Activated naive CD4-positive, alpha-beta T cell treated with anti-CD3 and anti-CD28 coated beads, Interleukin-2, amount 10 ng/mL, durations not matched to agents 7 days and 5 days (primary cell): ENCODE data around the gene PYCR2.

Source experiments
- CTCF ChIA-PET: fragments of 350-600 bp; sonication (Branson Sonifier 250); formaldehyde crosslinking; loops from one replicate; lab custom pipeline; 2021; ENCODE audit warnings: antibody characterized with exemption; lab: Charles Lee
- DNase-seq: peaks from one replicate; pipeline ENCODE4 v3.0.0-alpha.2; 2020
- H3K27ac Mint-ChIP-seq: one replicate; pipeline ENCODE4 v1.8.0; 2021; ENCODE audit warnings: mild to moderate bottlenecking, moderate library complexity, mixed read lengths
- H3K27me3 Mint-ChIP-seq: one replicate; pipeline ENCODE4 v1.8.0; 2021; ENCODE audit warnings: mild to moderate bottlenecking, mixed read lengths
- H3K36me3 Mint-ChIP-seq: one replicate; pipeline ENCODE4 v1.8.0; 2021; ENCODE audit warnings: mixed read lengths
- H3K4me1 Mint-ChIP-seq: one replicate; pipeline ENCODE4 v1.8.0; 2021; ENCODE audit warnings: mixed read lengths
- H3K4me3 Mint-ChIP-seq: one replicate; pipeline ENCODE4 v1.8.0; 2021; ENCODE audit warnings: mild to moderate bottlenecking, moderate library complexity, mixed read lengths
- H3K9me3 Mint-ChIP-seq: one replicate; pipeline ENCODE4 v1.8.0; 2021; ENCODE audit warnings: mixed read lengths

Gene PYCR2

DNA sequence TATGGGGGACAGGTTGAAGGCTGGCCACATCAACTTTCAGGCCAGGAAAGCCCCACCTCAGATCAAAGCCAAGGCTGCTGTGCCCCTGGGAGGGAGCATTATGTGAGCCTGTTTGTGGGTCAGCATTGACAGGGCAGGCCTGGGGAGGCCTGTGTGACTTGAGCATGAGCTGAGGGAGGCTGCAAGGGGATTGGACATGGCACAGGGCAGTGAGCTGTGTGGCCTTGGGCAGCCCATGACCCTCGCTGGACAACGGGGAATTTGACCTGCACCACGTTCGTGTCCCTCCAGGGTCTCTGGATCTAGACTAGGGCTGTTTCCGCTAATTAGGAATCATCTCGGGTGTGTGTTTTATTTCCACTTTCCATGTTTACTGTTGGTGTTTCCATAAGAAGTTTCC lies 17.6 kb downstream of the PYCR2 start:
- no peaks in the 10 kb centered on the region for H3K36me3 Mint-ChIP-seq
- CTCF ChIA-PET: interaction anchor here (0.6 to 1.3 kb wide), 2 partner anchors 353 to 420 kb away, joined by 3 to 4 read pairs; no protein-coding TSS in a partner anchor
- H3K27me3 Mint-ChIP-seq: peaks cover 8% of the 10 kb centered on the region
- H3K27ac Mint-ChIP-seq: no peak overlapping the region
- peaks cover 29% of the 10 kb centered on the region for H3K4me1 Mint-ChIP-seq
- H3K9me3 Mint-ChIP-seq: no peaks in the 10 kb centered on the region
- no peak overlapping the region for H3K4me3 Mint-ChIP-seq
- no peak for DNase-seq

DNA sequence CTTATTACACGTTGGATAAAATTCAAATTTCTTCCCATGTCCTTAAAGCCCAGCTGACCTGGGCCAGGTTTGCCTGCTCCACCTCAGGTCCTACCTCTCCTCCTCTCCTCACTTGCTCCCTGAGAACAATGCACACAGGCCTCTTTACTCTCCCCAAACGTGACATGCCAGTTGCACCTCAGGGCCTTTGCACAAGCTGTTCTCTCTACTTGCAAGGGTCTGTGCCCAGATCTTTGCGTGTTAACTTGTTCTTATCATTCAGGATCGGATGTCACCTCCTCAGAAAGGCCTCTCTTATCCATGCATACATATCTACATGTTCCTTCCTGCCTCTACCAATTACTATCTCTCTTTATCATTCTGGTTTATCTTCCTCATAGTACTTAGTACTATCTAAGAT lies 20.4 kb downstream of the PYCR2 start:
- peaks cover 5% of the 10 kb centered on the region for H3K36me3 Mint-ChIP-seq
- H3K27ac Mint-ChIP-seq: no peak overlapping the region
- H3K4me1 Mint-ChIP-seq: peaks cover 32% of the 10 kb centered on the region
- H3K4me3 Mint-ChIP-seq: no peak overlapping the region
- DNase-seq: no peak
- H3K27me3 Mint-ChIP-seq: peaks cover 17% of the 10 kb centered on the region
- no peaks in the 10 kb centered on the region for H3K9me3 Mint-ChIP-seq
- CTCF ChIA-PET: interaction anchor here (1.2 to 1.9 kb wide), 2 partner anchors 27 to 429 kb away, joined by 3 to 4 read pairs; no protein-coding TSS in a partner anchor

DNA sequence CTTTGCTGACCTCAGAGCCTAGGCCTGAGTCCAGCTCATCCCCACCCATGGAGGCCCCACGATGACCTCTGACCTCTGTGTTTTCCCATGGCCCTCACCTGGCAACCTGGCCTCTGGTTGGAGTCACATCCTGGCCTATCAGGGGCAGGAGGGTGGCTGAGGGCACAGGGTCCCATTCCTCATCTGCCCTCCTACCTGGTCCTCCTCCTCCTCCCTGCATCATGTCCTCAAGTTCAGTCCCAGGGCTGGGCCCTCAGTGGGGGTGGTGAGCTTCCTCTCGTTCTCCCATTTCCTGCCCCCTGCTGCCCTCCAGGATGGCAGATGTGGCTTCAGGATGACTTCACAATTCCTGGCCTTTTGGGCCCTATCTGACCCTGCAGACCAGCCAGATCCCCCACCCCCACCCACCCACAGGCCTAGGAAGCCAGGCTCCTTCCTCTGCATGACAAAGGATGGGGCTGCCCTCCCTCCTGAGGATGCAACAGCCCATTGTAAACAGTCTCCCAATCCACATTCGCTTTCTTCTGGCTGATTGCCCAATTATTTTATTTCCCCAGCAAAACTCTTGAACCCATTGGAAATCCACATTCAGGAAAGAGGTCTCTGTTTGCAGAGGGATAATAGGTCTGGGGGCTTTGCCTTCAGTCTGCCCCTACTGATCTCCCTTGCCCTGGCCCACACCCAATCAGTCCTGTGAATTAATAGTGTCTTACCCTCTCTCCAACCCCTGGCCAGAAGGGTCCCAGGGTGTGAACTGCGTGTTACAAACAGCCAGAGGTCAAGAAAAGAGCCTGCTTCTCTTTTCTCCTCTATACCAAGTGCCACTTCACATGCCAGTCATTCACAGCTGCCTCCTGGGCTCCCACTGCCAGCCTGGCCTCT lies 24.8 kb downstream of the PYCR2 start:
- Mint-ChIP-seq H3K4me3 (no peak overlapping the region), H3K9me3 (no peaks in the 10 kb centered on the region), H3K27ac (peak overlapping the region; percentile 75), H3K4me1 (peaks cover 57% of the 10 kb centered on the region), H3K27me3 (peaks cover 9% of the 10 kb centered on the region), H3K36me3 (peaks cover 7% of the 10 kb centered on the region)
- CTCF ChIA-PET: interaction anchor here (1.3 to 1.5 kb wide), 2 partner anchors 21 to 33 kb away, joined by 3 read pairs; no protein-coding TSS in a partner anchor
- no peak for DNase-seq

DNA sequence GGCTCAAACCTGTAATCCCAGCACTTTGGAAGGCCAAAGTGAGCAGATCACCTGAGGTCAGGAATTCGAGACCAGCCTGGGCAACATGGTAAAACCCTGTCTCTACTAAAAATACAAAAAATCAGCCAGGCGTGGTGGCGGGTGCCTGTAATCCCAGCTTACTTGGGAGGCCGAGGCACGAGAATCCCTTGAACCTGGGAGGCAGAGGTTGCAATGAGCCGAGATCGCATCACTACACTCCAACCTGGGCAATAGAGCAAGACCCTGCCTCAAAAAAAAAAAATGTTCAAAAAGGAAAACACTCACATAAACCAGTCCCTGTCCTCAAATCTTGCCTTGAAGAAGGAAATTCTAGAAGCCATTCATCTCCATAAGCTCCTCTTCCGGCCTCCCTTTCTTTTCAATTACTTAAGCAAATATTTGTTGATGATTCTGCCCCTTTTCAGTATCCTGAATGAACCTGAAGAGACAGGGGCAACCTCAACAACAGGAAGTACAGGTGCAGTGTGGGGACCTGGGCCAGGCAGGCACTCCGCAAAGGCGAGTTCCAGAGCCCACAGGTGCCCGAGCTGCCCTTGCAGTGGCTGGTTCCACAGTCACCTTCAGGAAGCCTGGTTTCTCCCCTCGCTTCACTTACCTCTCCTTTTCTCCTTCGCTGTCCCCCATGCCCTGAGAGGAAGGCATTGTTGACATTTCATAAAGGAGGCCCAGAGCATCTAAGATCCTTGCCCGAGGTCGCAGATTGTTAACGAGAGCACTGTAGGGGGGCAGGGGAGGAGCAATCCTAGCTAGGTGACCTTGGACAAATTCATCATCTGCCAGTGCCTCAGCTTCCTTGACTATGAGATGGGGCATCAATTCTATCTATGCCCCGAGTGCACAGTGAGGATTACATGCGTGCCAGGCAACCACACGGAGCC lies 26.2 kb downstream of the PYCR2 start:
- H3K9me3 Mint-ChIP-seq: no peaks in the 10 kb centered on the region
- H3K4me1 Mint-ChIP-seq: peaks cover 64% of the 10 kb centered on the region
- peak; percentile 62 for DNase-seq
- peak overlapping the region; percentile 54 for H3K4me3 Mint-ChIP-seq
- peaks cover 12% of the 10 kb centered on the region for H3K27me3 Mint-ChIP-seq
- H3K36me3 Mint-ChIP-seq: peaks cover 7% of the 10 kb centered on the region
- CTCF ChIA-PET: interaction anchor here (1.1 to 2.9 kb wide), 5 partner anchors 15 to 89 kb away, joined by 3 to 9 read pairs (median 3); partner anchors contain the start of gene TMEM63A
- peak overlapping the region; percentile 96 for H3K27ac Mint-ChIP-seq

DNA sequence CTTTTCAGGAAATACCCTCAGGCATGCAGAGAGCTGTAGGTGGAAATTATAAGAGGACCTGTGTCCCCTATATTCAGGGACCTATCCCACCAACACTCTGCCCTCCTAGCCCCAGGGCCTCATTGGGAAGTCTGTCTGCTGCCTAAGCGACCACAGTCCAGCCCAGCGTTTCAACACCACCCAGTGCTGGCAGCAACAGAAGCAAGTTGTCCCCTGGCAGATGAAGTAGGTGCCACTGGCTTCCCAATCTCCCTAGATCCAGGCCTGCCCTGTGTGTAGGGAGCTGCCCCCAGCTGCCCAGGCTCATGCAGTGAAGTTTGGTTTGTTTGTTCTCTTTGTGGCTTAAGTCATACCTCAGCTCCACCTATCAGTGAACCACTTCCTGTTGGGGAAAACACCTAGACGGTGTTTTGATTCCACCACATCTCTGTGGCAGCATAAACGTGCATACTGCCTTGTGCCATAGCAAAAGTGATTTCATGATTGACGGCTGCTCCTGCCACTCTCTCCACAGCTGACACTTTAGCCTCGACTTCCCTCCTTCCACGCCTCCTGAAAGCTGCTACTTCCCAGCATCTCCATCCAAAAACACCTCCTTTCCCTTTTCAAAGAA lies 27.0 kb downstream of the PYCR2 start:
- CTCF ChIA-PET: interaction anchor here (0.7 to 2.9 kb wide), 5 partner anchors 15 to 422 kb away, joined by 3 to 9 read pairs (median 4); partner anchors contain the start of gene TMEM63A
- H3K27ac Mint-ChIP-seq: peak overlapping the region; percentile 96
- H3K4me3 Mint-ChIP-seq: peak overlapping the region; percentile 54
- H3K36me3 Mint-ChIP-seq: peaks cover 7% of the 10 kb centered on the region
- peaks cover 16% of the 10 kb centered on the region for H3K27me3 Mint-ChIP-seq
- DNase-seq: peak; percentile 84
- peaks cover 62% of the 10 kb centered on the region for H3K4me1 Mint-ChIP-seq
- H3K9me3 Mint-ChIP-seq: no peaks in the 10 kb centered on the region

DNA sequence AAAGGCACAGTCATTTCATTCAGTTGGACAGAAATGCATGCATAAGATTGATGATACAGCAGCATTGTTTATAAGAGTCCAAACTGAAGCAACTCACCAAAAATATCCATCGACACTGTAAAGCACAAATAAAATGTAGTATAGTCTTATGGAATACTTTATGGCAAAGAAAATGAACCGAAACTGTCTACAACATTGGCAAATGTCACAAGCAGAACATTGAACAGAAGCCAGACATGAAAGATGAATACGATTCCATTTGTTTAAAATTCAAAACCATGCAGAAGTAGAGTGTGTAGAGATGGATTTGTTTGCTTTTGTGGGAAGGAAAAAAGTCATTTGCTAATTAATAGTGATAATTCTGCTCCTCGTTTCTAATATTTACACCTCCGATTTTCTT lies 27.6 kb downstream of the PYCR2 start:
- Mint-ChIP-seq H3K27ac (peak overlapping the region; percentile 96), H3K4me3 (peak overlapping the region; percentile 54), H3K36me3 (peaks cover 7% of the 10 kb centered on the region), H3K9me3 (no peaks in the 10 kb centered on the region), H3K27me3 (peaks cover 19% of the 10 kb centered on the region), H3K4me1 (peaks cover 66% of the 10 kb centered on the region)
- CTCF ChIA-PET: interaction anchor here (0.7 to 2.9 kb wide), 5 partner anchors 14 to 422 kb away, joined by 3 to 9 read pairs (median 4); partner anchors contain the start of gene TMEM63A
- no peak for DNase-seq

DNA sequence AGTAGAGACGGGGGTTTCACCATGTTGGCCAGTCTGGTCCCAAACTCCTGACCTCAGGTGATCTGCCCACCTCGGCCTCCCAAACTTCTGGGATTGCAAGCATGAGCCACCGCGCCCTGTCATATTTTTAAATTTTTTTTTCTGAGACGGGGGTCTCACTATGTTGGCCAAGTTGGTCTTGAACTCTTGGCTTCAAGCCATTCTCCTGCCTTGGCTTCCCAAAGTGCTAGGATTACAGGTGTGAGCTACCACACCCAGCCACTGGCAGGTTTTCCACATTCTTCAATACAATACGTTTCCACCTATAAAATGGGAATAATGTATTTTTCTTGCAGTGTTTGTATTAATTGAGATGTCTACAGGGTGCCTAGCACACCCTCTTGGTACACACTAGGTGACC lies 31.7 kb downstream of the PYCR2 start:
- Mint-ChIP-seq H3K27ac (no peak overlapping the region), H3K4me1 (peaks cover 48% of the 10 kb centered on the region), H3K9me3 (no peaks in the 10 kb centered on the region), H3K4me3 (no peak overlapping the region), H3K36me3 (no peaks in the 10 kb centered on the region), H3K27me3 (peaks cover 38% of the 10 kb centered on the region)
- CTCF ChIA-PET: interaction anchor here (2.1 kb wide), 1 partner anchor 10 kb away, joined by 7 read pairs; the partner anchor contains the start of gene TMEM63A
- DNase-seq: no peak

DNA sequence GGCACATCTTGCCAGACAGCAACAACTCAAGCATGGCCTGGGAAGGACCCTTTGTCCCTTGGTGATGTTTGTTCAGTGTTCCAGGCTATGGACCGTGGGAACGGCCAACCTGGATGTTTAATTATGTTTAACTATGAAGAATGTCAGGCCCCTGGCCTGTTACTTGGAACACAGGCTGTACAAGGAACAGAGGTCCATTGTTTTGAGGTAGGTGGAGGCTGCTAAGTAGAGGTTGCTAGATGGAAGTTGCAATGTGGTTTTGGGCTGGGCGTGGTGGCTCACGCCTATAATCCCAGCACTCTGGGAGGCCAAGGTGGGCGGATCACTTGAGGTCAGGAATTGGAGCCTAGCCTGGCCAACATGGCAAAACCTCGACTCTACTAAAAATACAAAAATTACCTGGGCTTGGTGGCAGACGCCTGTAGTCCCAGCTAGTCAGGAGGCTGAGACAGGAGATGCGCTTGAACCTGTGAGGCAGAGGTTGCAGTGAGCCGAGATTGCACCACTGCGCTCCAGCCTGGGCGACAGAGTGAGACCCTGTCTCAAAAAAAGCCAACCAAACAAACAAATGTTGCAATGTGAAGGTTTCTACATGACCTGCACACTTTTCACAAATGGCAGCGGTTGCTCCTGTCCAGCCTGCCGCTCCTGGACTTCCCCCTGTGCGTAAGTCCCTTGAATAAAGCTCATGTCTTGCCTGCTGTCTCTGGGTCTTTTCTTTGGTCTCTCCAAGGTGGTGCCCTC lies 32.6 kb downstream of the PYCR2 start:
- H3K4me3 Mint-ChIP-seq: no peak overlapping the region
- CTCF ChIA-PET: interaction anchor here (2.1 kb wide), 1 partner anchor 9 kb away, joined by 7 read pairs; the partner anchor contains the start of gene TMEM63A
- peaks cover 39% of the 10 kb centered on the region for H3K4me1 Mint-ChIP-seq
- DNase-seq: no peak
- no peak overlapping the region for H3K27ac Mint-ChIP-seq
- peaks cover 47% of the 10 kb centered on the region for H3K27me3 Mint-ChIP-seq
- H3K36me3 Mint-ChIP-seq: no peaks in the 10 kb centered on the region
- H3K9me3 Mint-ChIP-seq: no peaks in the 10 kb centered on the region

DNA sequence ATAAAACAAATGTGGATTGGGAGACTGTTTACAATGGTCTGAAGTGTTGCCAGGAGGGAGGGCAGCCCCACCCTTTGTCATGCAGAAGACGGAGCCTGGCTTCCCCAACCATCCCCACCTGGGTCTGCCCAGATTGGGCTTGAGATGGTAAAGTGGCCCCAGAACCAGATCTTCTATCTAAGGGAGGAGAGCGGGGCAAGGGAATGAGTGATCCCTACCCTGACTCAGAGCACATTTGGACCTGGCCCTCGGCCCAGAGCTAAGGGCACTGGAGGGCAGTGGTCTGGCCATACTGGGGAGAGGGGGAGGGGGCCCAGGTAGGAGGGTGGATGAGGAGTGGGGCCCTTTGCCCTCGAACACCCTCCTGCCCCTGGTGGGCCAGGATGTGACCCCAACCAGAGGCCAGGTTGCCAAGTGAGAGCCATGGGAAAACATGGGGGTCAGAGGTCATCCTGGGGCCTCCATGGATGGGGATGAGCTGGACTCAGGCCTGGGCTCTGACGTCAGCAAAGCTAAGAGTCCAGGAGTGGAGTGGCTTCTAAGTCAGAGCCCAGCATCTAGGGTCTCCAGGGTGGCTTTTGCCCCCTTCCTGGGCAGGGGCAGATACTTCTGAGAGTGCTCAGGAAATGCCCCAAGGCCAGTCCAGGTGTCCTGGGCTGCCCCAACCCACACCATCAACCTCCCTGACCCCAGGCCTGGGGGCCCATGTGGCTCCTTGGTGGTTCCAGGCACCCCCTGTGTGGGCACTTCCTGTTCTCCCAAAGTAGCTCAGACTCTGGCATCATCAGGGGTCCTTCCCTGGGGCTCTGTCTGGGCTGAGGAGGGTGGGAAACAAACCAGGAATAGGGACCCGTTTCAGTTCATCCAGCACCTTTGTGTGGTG lies 33.5 kb downstream of the PYCR2 start:
- CTCF ChIA-PET: interaction anchor here (2.1 kb wide), 1 partner anchor 8 kb away, joined by 7 read pairs; the partner anchor contains the start of gene TMEM63A
- H3K4me3 Mint-ChIP-seq: no peak overlapping the region

DNA sequence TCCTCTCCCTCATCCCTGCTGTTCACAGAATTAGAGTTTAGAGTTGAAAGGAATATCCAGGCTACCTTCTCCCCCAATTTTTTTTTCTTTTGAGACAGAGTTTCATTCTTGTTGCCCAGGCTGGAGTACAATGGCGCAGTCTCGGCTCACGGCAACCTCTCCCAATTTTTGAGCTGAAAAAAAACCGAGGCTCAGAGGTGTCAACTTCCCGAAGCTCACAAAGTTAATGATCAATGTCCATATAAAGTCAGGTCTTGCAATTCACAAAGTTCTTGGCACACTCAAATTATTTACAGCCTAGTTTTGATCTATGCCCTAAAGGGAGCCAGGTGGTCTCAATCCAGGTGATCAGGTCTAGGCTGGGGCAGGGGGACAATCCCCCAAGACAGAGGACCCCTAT lies 34.3 kb downstream of the PYCR2 start:
- Mint-ChIP-seq H3K27me3 (peaks cover 47% of the 10 kb centered on the region), H3K4me1 (peaks cover 29% of the 10 kb centered on the region), H3K9me3 (no peaks in the 10 kb centered on the region), H3K4me3 (no peak overlapping the region), H3K27ac (no peak overlapping the region), H3K36me3 (no peaks in the 10 kb centered on the region)
- CTCF ChIA-PET: interaction anchor here (2.3 kb wide), 1 partner anchor 12 kb away, joined by 9 read pairs; no protein-coding TSS in a partner anchor
- DNase-seq: no peak

More for the DNA sequence above, 33.5 kb downstream of the PYCR2 start:
- no peak overlapping the region for H3K27ac Mint-ChIP-seq
- H3K4me1 Mint-ChIP-seq: peaks cover 31% of the 10 kb centered on the region
- DNase-seq: no peak
- no peaks in the 10 kb centered on the region for H3K36me3 Mint-ChIP-seq
- H3K9me3 Mint-ChIP-seq: no peaks in the 10 kb centered on the region
- H3K27me3 Mint-ChIP-seq: peaks cover 47% of the 10 kb centered on the region

DNA sequence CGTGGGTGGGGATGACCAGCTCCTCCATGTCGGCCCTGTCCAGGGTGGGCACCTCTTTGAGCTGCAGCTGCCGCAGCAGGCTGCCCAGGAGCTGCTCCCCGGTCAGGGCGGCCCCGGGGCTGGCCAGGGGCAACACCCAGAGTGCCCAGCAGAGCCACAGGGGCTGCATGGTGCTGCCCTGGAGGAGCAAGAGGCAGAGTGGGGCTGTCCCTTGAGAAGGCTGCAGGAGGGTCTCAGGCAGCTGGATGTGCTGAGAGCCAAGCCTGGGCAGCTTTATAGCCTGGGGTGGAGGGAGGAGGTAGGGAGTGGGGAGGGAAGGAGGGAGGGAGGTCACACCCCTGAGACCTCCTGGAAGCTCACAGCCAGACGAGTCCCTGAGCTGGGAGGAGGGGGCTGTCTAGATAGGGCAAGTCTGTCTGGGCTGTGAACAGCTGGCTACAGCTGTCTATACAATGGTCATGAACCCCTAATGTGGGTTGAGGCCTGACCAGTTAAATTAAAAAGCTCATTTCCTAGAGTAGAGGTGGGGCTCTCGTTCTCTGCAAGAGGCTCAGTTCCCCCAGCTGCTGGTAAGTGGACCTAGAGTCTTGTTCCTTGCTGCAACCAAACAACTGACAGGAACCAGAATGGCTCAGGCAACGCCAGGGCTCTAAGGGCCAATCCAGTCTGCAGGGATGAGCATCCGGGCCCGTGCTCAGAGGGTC lies 35.0 kb downstream of the PYCR2 start, which contains the start of gene LEFTY1:
LEFTY1 (minus strand) TSS at position 249 of the 704 bp plus-strand sequence; CDS start at position 169, 80 bp downstream.
- no peaks in the 10 kb centered on the region for H3K9me3 Mint-ChIP-seq
- CTCF ChIA-PET: interaction anchor here (2.3 kb wide), 1 partner anchor 12 kb away, joined by 9 read pairs; no protein-coding TSS in a partner anchor
- peaks cover 25% of the 10 kb centered on the region for H3K4me1 Mint-ChIP-seq
- H3K27me3 Mint-ChIP-seq: peaks cover 47% of the 10 kb centered on the region
- no peak within 1 kb of the TSS for H3K4me3 Mint-ChIP-seq
- no peak for DNase-seq
- H3K27ac Mint-ChIP-seq: no peak within 1 kb of the TSS
- H3K36me3 Mint-ChIP-seq: no peaks in the 10 kb centered on the region
